ENCODE data around the gene MAP7.
"Not testable (repeated sequence)": the region's sequence is repeated elsewhere in the genome, so short reads cannot be mapped to it uniquely, and the experiment has no call there.

Gene MAP7

DNA sequence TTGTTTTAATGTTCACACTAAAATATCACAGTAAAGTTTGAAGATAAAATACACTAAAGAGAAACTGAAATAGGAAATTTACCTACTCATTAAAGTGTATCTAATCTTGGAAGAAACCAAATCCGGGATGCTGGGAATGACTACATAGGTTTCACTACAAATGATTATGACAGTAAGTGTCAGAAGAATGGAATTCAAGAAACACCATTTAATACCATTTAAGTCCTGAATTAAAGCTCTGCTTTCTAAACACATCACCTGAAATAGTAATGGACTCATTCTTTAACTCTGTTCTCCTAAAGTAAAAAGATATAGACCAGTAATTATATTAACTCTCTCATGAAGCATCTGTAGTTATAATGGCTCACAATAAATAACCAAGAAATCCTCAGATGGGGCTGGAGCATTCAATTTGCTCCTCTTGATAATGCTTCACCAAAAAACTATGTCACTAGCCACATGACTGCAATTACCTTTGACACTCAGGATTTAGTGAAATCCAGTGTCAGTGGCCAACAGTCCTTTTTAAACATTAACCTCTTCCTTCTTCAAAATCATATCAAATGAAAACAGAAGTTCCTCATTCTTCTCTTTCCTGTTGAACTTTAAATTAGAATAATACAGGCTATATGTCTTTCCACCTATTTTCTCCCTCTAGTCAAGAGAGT is 41.4 kb downstream of the MAP7 start:
- no peak for DNase-seq (ENCODE audit: low read depth in 4 of 4, low spot score in 1 of 4)

- no peak for DNase-seq (ENCODE audit: low read depth in 4 of 4, low spot score in 1 of 4)
Observed at GRCh38 chr6:136506124-136506799, 44.0 kb downstream of the MAP7 start.

- no peak for DNase-seq (ENCODE audit: low read depth in 4 of 4, low spot score in 1 of 4)
Observed at GRCh38 chr6:136503303-136504029, 46.8 kb downstream of the MAP7 start.

- no peak for DNase-seq (ENCODE audit: low read depth in 4 of 4, low spot score in 1 of 4)
Observed at GRCh38 chr6:136502786-136503185, 47.4 kb downstream of the MAP7 start.

DNA sequence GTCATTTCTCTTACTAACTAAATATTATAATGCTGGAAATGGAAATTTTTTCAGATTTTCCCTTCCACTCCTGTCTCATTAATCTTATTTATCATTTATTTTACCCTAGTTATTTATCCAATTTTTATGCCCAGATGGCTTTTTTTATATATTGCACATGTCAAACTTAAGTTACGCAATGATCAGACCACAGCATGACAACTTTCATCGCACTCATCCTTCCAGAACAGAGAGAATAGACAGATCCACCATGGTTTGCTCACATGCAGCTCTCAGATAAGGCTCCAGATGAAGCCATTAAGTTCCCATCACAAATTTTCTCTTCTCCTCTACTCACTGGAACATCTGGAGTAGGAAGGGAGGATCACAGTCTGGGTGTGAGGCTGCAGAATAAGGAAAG is 48.7 kb downstream of the MAP7 start:
- no peak for DNase-seq (ENCODE audit: low read depth in 4 of 4, low spot score in 1 of 4)

DNA sequence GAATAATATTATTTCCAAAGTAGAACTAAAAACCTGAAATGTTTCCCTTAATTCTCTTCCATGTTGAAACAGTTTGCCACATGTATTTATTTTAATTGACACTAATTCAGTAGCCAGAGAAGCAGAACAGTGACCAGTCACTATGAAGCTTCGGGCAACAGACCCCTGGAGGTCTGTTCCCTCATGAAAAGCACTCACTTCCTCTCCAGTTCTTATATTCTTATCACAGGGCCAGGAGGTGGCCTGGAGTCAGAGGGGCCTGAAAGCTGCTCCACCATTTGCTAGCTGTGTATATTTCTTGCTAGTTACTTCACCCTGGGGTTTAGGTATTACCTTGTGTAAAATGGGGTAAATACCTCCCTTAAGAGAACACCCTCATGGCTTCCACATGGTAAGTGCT is 49.1 kb downstream of the MAP7 start:
- no peak for DNase-seq (ENCODE audit: low read depth in 4 of 4, low spot score in 1 of 4)

DNA sequence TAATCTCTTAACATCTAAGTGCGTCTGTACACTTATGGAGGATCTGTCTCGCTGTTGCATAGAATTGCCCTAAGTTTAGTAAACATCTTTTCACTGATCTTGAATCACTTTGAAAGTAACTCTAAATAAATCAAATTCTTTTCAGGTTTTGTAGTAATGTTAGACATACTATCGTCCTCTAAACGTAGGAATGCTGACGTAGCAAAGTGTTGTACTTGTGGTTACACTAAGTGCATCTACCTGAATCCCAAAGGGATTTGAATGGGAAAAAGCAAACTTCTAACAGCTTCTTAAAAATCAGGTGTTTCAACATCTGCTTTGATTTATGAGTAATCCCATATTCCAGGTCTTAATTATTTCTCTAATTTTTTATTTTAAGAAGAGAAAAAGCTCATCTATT is 49.8 kb downstream of the MAP7 start:
- no peak for DNase-seq (ENCODE audit: low read depth in 4 of 4, low spot score in 1 of 4)

GRCh38 chr6:136499370-136499769 is 50.9 kb downstream of the MAP7 start:
- no peak for DNase-seq (ENCODE audit: low read depth in 4 of 4, low spot score in 1 of 4)

- not testable (repeated sequence) for DNase-seq (ENCODE audit: low read depth in 4 of 4, low spot score in 1 of 4)
Observed at GRCh38 chr6:136496449-136496848, 53.8 kb downstream of the MAP7 start.

GRCh38 chr6:136494710-136495109 is 55.5 kb downstream of the MAP7 start:
- DNase-seq (ENCODE audit: low read depth in 4 of 4, low spot score in 1 of 4): no peak

DNA sequence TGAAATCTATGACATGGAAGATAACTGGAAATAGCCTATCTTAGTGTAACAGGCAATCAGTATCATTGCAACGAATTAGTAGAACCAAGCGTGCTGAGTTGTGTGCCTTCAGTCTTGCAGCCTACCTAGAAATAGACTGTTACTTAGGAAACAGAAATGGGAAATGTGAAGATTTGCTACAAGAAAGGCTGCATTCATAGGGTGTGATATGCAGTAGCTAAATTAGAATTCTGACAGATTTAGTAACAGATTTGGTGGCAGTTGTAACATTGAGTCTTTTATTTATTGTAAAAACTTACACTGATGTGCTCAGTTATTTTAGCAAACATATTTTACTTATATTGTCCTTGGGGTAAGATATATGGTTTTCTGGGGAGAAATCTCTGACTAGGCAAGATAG is 56.2 kb downstream of the MAP7 start:
- DNase-seq (ENCODE audit: low read depth in 4 of 4, low spot score in 1 of 4): no peak

GRCh38 chr6:136492409-136492808 is 57.8 kb downstream of the MAP7 start:
- DNase-seq (ENCODE audit: low read depth in 4 of 4, low spot score in 1 of 4): no peak

- DNase-seq (ENCODE audit: low read depth in 4 of 4, low spot score in 1 of 4): no peak
Observed at GRCh38 chr6:136491754-136492153, 58.5 kb downstream of the MAP7 start.

- DNase-seq (ENCODE audit: low read depth in 4 of 4, low spot score in 1 of 4): no peak
Observed at GRCh38 chr6:136491251-136491650, 59.0 kb downstream of the MAP7 start.

GRCh38 chr6:136489689-136490033 is 60.6 kb downstream of the MAP7 start:
- DNase-seq (ENCODE audit: low read depth in 4 of 4, low spot score in 1 of 4): not testable (repeated sequence)

DNA sequence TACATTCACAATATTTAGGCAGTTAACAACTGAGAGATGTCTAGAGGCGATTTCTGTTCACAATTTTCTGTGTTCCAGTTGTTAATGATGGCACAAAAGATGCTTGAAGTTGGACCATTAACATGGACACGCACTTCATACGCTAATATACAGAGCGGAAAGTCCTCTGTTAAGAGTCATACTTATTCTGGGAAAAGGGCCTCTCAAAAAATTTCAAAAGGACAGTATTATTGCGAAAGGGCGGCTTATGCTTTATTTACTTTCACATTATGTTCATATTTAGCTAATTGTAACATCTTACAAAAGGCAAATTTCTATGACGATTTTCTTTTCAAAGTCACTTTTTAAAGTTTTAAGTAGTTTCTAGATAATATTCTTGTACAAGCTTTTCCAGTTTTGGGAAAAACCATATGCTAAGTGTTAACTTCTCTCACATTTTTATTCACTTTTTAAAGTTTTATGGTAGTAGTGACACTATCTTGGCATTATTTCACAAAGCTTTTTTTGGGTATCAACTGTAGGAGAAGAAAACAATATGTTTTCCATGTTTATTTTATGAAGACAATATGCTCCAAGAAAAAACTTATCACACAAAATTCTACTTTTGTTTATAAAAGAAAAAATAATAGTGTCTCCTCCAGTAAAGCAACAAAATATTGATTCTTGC is 62.3 kb downstream of the MAP7 start:
- DNase-seq (ENCODE audit: low read depth in 4 of 4, low spot score in 1 of 4): no peak

DNA sequence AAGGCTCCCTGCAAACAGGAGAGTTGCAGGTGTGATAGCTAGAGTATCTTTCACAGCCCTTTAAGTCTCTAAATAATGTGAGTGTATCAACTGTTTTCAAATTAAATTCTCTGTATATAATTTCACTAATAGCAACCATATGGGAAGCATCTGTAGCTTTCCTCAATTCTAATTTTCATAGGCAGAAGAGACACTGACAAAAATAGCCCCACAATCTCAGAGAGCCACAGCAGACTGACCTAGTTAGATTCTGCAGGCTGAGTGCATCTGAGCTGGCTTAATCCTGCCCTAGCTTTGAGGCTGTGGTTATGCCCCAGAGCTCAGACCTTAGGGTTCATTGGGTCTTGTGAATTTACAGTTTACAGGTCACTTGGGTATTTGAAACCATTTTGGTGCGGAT is 63.9 kb downstream of the MAP7 start:
- no peak for DNase-seq (ENCODE audit: low read depth in 4 of 4, low spot score in 1 of 4)

GRCh38 chr6:136483906-136484305 is 66.3 kb downstream of the MAP7 start:
- DNase-seq (ENCODE audit: low read depth in 4 of 4, low spot score in 1 of 4): no peak

GRCh38 chr6:136483005-136483404 is 67.2 kb downstream of the MAP7 start:
- DNase-seq (ENCODE audit: low read depth in 4 of 4, low spot score in 1 of 4): not testable (repeated sequence)

DNA sequence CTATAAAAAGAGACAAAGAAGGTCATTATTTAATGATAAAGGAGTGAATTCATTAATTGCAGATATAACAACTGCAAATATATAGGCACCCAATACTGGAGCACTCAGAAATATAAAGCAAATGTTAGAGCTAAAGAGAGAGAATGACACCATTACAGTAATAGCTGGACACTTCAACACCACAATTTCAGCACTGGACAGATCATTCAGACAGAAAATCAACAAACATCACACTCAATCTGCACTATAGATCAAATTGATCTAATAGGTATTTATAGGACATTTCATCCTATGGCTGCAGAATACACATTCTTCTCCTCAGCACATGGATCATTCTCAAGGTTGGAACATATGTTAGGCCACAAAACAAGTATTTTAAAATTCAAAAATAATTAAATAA is 72.7 kb downstream of the MAP7 start:
- no peak for DNase-seq (ENCODE audit: low read depth in 4 of 4, low spot score in 1 of 4)

GRCh38 chr6:136475686-136476085 is 74.5 kb downstream of the MAP7 start:
- no peak for DNase-seq (ENCODE audit: low read depth in 4 of 4, low spot score in 1 of 4)

DNA sequence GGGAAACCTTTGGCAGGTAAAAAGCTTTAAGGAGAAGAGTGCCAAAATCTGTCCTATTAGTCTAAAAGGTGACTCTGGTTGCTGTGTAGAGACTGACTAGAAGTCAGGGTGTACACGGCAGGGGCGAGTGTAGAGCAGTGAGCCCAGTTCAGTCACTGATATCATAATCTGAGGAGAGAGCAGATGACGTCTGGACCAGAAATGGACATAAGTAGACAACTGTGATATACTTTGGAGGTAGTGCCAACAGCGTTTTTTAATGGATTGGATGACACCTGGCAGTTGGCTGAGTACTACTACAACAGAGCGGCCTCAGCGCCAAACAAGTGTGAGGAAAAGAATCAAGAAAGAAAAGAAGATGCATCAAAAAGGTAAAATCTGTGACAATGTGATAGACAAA is 76.0 kb downstream of the MAP7 start:
- DNase-seq (ENCODE audit: low read depth in 4 of 4, low spot score in 1 of 4): no peak

All from stimulated activated CD4-positive, alpha-beta T cell treated with anti-CD3 and anti-CD28 coated beads, Interleukin-1b, Interleukin-23, amount 100 ng/mL, for 24 hours (primary cell).